HepG2 (cell line): Measurements from ENCODE around the gene ANAPC2. TPM values are rescaled to one million over a fixed set of nuclear protein-coding genes. Genes with fewer than 3 reads are reported as not detected.
A peak's percentile ranks its signal among the peaks of the same experiment; 100 is the strongest.

ENCODE experiments used
- ATAC-seq: fragments of 200-7000 bp; cut with Tn5 transposase; 3 replicates; pipeline ENCODE4 v1.9.1; 2020; ENCODE audit warnings: mild to moderate bottlenecking, moderate library complexity
- BruUV-seq: library from RNA; stranded (reverse); fragments of 400-500 nt; replicated peaks from 2 replicates; lab custom pipeline; 2021; lab: Mats Ljungman, UMichigan
- CTCF ChIA-PET: fragments of 300-600 bp; formaldehyde crosslinking; extraction: SDS; loops from one replicate; lab custom pipeline; 2021; ENCODE audit warnings: low total read pairs, inconsistent platforms, low intra/inter-chr PET ratio; lab: Yijun Ruan, JAX
- POLR2A ChIA-PET: fragments of 350-600 bp; sonication (Branson Sonifier 250); formaldehyde crosslinking; loops from one replicate; lab custom pipeline; 2020; ENCODE audit warnings: antibody characterized with exemption, inconsistent platforms; lab: Yijun Ruan, JAX
- DNase-seq: peaks from one replicate; pipeline ENCODE4 v3.0.0-alpha.2; 2015; ENCODE audit warnings: low spot score
- FAIRE-seq: peaks from 3 replicates; lab custom pipeline; 2011; peaks lifted over from hg19 to GRCh38; lab: Jason Lieb, UNC
- H2AFZ ChIP-seq: one replicate; pipeline ENCODE4 v1.6.1; 2011; ENCODE audit warnings: low read length, inconsistent platforms
- H3K27ac ChIP-seq: fragments of 300-600 bp; 3 replicates; pipeline ENCODE4 v1.8.0; 2011; ENCODE audit warnings: mixed run types, mild to moderate bottlenecking, mixed read lengths, low read length, inconsistent platforms; ENCODE audit not compliant: insufficient read depth; ENCODE audit errors: extremely low read length
- H3K27me3 ChIP-seq, 2 experiments: fragments of 200-600 bp in 1 of 2; 2 replicates in 1 of 2; 3 replicates in 1 of 2; pipeline versions ENCODE4 v1.6.0 to v1.8.0; 2011; ENCODE audit warnings: low read length in 2 of 2, mild to moderate bottlenecking in 2 of 2, moderate library complexity in 2 of 2, inconsistent platforms in 1 of 2; ENCODE audit not compliant: insufficient read depth in 2 of 2, control insufficient read depth in 1 of 2
- H3K36me3 ChIP-seq, 2 experiments: fragments of 200-600 bp in 1 of 2; replicated peaks in 1 of 2; 2 replicates in 1 of 2; 3 replicates in 1 of 2; pipeline versions ENCODE4 v1.5.1 to v1.8.0; 2011; ENCODE audit warnings: low read length in 2 of 2, inconsistent platforms in 1 of 2; ENCODE audit not compliant: insufficient read depth in 2 of 2, control insufficient read depth in 1 of 2
- H3K4me1 ChIP-seq: 2 replicates; pipeline ENCODE4 v1.5.1; 2012; ENCODE audit warnings: low read length, inconsistent platforms; ENCODE audit not compliant: insufficient read depth
- H3K4me2 ChIP-seq: 2 replicates; pipeline ENCODE4 v1.6.0; 2011; ENCODE audit warnings: low read depth, low read length, inconsistent platforms
- H3K4me3 ChIP-seq, 3 experiments: fragments of 200-600 bp in 1 of 3; sonication (generic), shearing (Covaris generic) in 1 of 3; replicated peaks in 1 of 3; 2 replicates each; pipeline ENCODE4 v1.5.1; 2011 to 2016; ENCODE audit warnings: low read length in 3 of 3, inconsistent platforms in 2 of 3, low read depth in 2 of 3, mild to moderate bottlenecking in 2 of 3, control low read depth in 1 of 3, mixed read lengths in 1 of 3; ENCODE audit not compliant: insufficient read depth in 1 of 3
- H3K79me2 ChIP-seq: one replicate; pipeline ENCODE4 v1.6.1; 2011; ENCODE audit warnings: low read length, inconsistent platforms; ENCODE audit not compliant: insufficient read depth
- H3K9ac ChIP-seq: 2 replicates; pipeline ENCODE4 v1.6.0; 2011; ENCODE audit warnings: mild to moderate bottlenecking, low read depth, low read length, inconsistent platforms; ENCODE audit not compliant: insufficient read depth
- H3K9me3 ChIP-seq: 2 replicates; pipeline ENCODE4 v1.5.1; 2012; ENCODE audit warnings: mild to moderate bottlenecking, low read length
- H4K20me1 ChIP-seq: 2 replicates; pipeline ENCODE4 v1.6.0; 2011; ENCODE audit warnings: inconsistent platforms, mild to moderate bottlenecking, low read length, moderate library complexity; ENCODE audit not compliant: insufficient read depth
- FOXK2 ChIP-seq: fragments of 450-650 bp; IDR thresholded peaks from 2 replicates; pipeline ENCODE4 v1.6.1; 2016
- GATAD1 ChIP-seq: IDR thresholded peaks from 2 replicates; pipeline ENCODE4 v1.6.1; 2016; ENCODE audit warnings: missing genetic modification reagents, missing compliant biosample characterization
- KDM5B ChIP-seq: sonication (generic); formaldehyde crosslinking; IDR thresholded peaks from 2 replicates; pipeline ENCODE4 v1.4.0; 2020; ENCODE audit warnings: missing genetic modification reagents, mild to moderate bottlenecking, borderline replicate concordance
- KLF15 ChIP-seq: sonication (generic); formaldehyde crosslinking; IDR thresholded peaks from 2 replicates; pipeline ENCODE4 v1.8.1; 2023; ENCODE audit warnings: borderline replicate concordance, mild to moderate bottlenecking, inconsistent platforms, missing genetic modification reagents, mixed read lengths
- KMT2B ChIP-seq: IDR thresholded peaks from 2 replicates; pipeline ENCODE4 v1.6.1; 2016; ENCODE audit warnings: missing genetic modification reagents, missing compliant biosample characterization
- MBD4 ChIP-seq: IDR thresholded peaks from 2 replicates; pipeline ENCODE4 v1.6.1; 2012; ENCODE audit warnings: low read length, inconsistent platforms, borderline replicate concordance
- MTA1 ChIP-seq: sonication (generic); formaldehyde crosslinking; IDR thresholded peaks from 2 replicates; pipeline ENCODE4 v1.4.0; 2020; ENCODE audit warnings: missing genetic modification reagents, mild to moderate bottlenecking, borderline replicate concordance
- ZBTB20 ChIP-seq: sonication (generic); formaldehyde crosslinking; IDR thresholded peaks from 2 replicates; pipeline ENCODE4 v1.8.1; 2023; ENCODE audit warnings: missing genetic modification reagents, low read depth, mild to moderate bottlenecking, borderline replicate concordance
- ZFP90 ChIP-seq: sonication (generic); formaldehyde crosslinking; IDR thresholded peaks from 2 replicates; pipeline ENCODE4 v1.8.0; 2022; ENCODE audit warnings: missing genetic modification reagents, mild to moderate bottlenecking, inconsistent platforms, borderline replicate concordance
- ZNF431 ChIP-seq: sonication (generic); formaldehyde crosslinking; IDR thresholded peaks from 2 replicates; pipeline ENCODE4 v1.9.0; 2022; ENCODE audit warnings: missing genetic modification reagents, low read depth, mild to moderate bottlenecking, borderline replicate concordance
- ZNF441 ChIP-seq: sonication (generic); formaldehyde crosslinking; IDR thresholded peaks from 2 replicates; pipeline ENCODE4 v1.7.0; 2021; ENCODE audit warnings: missing genetic modification reagents, borderline replicate concordance
- ZNF670 ChIP-seq: sonication (generic); formaldehyde crosslinking; IDR thresholded peaks from 2 replicates; pipeline ENCODE4 v1.8.0; 2022; ENCODE audit warnings: mild to moderate bottlenecking, missing genetic modification reagents, borderline replicate concordance
- ZSCAN22 ChIP-seq: sonication (generic); formaldehyde crosslinking; IDR thresholded peaks from 2 replicates; pipeline ENCODE4 v1.4.0; 2020; ENCODE audit warnings: mild to moderate bottlenecking, missing genetic modification reagents
- WGBS: methylation state at CpG from one replicate; pipeline ENCODE4 v1.1.6; 2017; ENCODE audit warnings: low lambda C conversion rate; 5-methylcytosine and 5-hydroxymethylcytosine counted together
- in situ Hi-C: cut with HindIII; loops from 2 replicates; pipeline ENCODE4 v1.10.0; 2017; ENCODE audit warnings: low pct_unique_long_range_greater_than_20kb; ENCODE audit not compliant: extremely low pct_ligation_motif_present
- intact Hi-C: fragments of 100-400 bp; cut with micrococcal nuclease; formaldehyde crosslinking; loops from one replicate; pipeline ENCODE4 v1.10.0; 2022; ENCODE audit not compliant: unreplicated experiment
- polyA plus RNA-seq, 8 experiments: library from polyadenylated mRNA; depleted of rRNA in 3 of 8; stranded (reverse) in 7 of 8; unstranded in 1 of 8; fragments of >200 nt; fragmentation: Illumina TruSeq in 4 of 8; extraction: Trizol in 4 of 8; gene quantifications; 2 replicates each; pipeline versions ENCODE4 v1.2.1 to v1.2.3, GENCODE V29; 2011 to 2016; ENCODE audit warnings: low read depth in 4 of 8, missing spikeins in 1 of 8, mixed read lengths in 1 of 8; ENCODE audit not compliant: insufficient read depth in 1 of 8
- total RNA-seq, 5 experiments: library from RNA; depleted of rRNA; stranded (reverse); fragments of >200 nt; fragmentation: Illumina TruSeq; extraction: Trizol; gene quantifications; 2 replicates each; pipeline ENCODE4 v1.2.3, GENCODE V29; 2016; ENCODE audit warnings: low read depth in 1 of 5
- TF ChIP-seq, protein P1 (sequence below): sonication (generic); formaldehyde crosslinking; IDR thresholded peaks from 2 replicates; pipeline ENCODE4 v1.4.0; 2020; ENCODE audit warnings: mild to moderate bottlenecking, low read depth, missing genetic modification reagents
- TF ChIP-seq, protein P2 (sequence below): sonication (generic); formaldehyde crosslinking; IDR thresholded peaks from 2 replicates; pipeline ENCODE4 v1.8.0; 2022; ENCODE audit warnings: missing genetic modification reagents, low read depth, mild to moderate bottlenecking, borderline replicate concordance
- TF ChIP-seq, protein P3 (sequence below): sonication (generic); formaldehyde crosslinking; IDR thresholded peaks from 2 replicates; pipeline ENCODE4; 2020; ENCODE audit warnings: missing genetic modification reagents, mild to moderate bottlenecking, borderline replicate concordance

The ANAPC2 gene
- total and polyA plus RNA-seq, 2 of the 13 experiments (the other 11 are each of a cell fraction or from before 2014, with no cell fraction given): 12.3 to 15.4 TPM

DNA sequence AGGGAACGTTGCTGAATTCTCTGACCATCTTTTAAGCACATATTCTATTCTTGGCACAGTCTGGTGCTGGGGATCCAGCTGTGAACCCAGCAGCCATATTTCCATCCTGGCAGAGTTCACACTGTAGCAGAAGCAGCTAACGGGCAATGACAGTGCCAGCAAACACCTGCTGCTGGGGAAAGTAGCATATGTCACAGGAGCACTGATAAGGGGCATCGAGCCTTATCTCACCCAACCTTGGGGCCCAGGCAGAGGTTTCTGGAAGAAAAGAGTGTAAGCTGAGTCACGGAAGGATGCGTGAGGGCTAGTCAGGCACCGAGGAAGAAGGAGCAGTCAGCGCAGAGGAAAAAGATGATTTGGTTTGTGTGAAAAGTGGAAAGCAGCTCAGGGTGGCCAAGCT, 18.2 kb upstream of the ANAPC2 start (continued):
- TF ChIP-seq, protein P1, sequence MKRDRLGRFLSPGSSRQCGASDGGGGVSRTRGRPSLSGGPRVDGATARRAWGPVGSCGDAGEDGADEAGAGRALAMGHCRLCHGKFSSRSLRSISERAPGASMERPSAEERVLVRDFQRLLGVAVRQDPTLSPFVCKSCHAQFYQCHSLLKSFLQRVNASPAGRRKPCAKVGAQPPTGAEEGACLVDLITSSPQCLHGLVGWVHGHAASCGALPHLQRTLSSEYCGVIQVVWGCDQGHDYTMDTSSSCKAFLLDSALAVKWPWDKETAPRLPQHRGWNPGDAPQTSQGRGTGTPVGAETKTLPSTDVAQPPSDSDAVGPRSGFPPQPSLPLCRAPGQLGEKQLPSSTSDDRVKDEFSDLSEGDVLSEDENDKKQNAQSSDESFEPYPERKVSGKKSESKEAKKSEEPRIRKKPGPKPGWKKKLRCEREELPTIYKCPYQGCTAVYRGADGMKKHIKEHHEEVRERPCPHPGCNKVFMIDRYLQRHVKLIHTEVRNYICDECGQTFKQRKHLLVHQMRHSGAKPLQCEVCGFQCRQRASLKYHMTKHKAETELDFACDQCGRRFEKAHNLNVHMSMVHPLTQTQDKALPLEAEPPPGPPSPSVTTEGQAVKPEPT: no peak
- TF ChIP-seq ZNF431 (CRISPR knock-in tag) (no peak), MBD4 (no peak)
- TF ChIP-seq, protein P2, sequence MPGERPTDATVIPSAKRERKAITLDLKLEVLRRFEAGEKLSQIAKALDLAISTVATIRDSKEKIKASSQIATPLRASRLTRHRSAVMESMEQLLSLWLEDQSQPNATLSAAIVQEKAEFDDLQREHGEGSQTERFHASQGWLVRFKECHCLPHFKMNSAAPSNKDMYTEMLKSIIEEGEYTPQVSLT (CRISPR knock-in tag): no peak
- TF ChIP-seq, all 625 proteins: peak for 0

DNA sequence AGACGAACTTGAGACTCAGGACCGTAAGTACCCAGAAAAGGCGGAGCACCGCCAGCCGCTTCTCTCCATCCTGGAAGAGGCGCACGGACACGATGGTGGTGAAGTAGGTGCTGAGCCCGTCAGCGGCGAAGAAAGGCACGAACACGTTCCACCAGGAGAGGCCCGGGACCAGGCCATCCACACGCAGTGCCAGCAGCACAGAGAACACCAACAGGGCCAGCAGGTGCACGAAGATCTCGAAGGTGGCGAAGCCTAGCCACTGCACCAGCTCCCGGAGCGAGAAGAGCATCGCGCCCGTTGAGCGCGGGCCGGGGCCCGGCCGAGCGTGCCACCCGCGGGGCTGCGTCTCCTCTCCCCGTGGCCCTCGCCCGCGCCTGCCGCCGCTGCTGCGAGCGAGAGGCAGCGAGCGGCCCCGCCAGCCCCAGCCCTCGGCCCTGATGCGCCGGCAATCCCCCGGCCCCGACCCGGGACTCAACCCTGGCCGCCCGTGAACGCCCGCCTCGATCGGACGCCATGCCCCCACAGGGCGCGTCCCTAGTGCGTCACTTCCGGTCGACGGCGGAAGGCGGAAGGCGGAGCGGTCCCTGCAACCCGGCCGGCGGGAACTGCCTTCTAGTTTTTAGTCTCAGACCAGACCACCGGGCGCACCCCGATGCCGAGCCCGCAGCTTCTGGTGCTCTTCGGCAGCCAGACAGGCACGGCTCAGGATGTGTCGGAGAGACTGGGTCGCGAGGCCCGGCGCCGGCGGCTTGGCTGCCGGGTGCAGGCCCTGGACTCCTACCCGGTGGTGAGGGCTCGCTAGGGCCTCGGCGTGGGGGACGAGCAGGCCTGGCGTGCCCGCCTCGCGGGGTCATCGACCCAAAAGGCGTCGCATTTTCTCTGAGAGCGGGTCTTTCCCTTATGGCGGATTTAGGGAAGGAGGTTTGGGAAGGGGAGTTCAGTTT, 17.0 kb upstream of the ANAPC2 start, which contains the start of the genes NDOR1 and TMEM203:
Gene NDOR1, plus strand, starts transcription at position 575 of the 944 bp plus-strand sequence. Its CDS starts 78 bp downstream, at position 653.
Gene TMEM203, minus strand, starts transcription at position 523 of the 944 bp plus-strand sequence. Its CDS starts 234 bp downstream, at position 289.
- Histone ChIP-seq H2AFZ (no peak within 1 kb of the TSS), H3K9me3 (no peaks in the 10 kb centered on the region), H3K27ac (peak within 1 kb of the TSS; percentile 61), H3K9ac (peak within 1 kb of the TSS; percentile 88), H3K4me2 (peak within 1 kb of the TSS; percentile 95), H3K4me1 (peaks cover 50% of the 10 kb centered on the region), H3K79me2 (peaks cover 40% of the 10 kb centered on the region), H3K27me3 (no peaks in the 10 kb centered on the region; a peak in 1 of 5 replicates), H4K20me1 (0 out of 2 replicates have a peak, but pooled peaks cover 4% of the 10 kb centered on the region), H3K36me3 (no peaks in the 10 kb centered on the region), H3K4me3 (peak within 1 kb of the TSS; percentile 90 to 93 (median 92))
- peak; percentile 37 for ATAC-seq
- peak; percentile 75 for DNase-seq
- BruUV-seq: no TSS peak
- FAIRE-seq: no peak
- in situ Hi-C loops: no loop called here
- ChIA-PET CTCF (no interaction called here), POLR2A (interaction anchor here (1.8 to 8.8 kb wide), 3 partner anchors 16 to 17 kb away, joined by 5 to 225 read pairs (median 15); partner anchors contain the start of genes ANAPC2, CYSRT1, RNF208 and RNF224)
- WGBS: 2% methylated on average over 13 of the region's 98 CpGs
- intact Hi-C loops: loop anchor here (2.0 kb wide), 1 partner anchor 17 kb away; the partner anchor contains the start of genes ANAPC2 and SSNA1
- TF ChIP-seq ZNF441 (0 out of 2 replicates have a peak, but pooled peaks have one; percentile 33), FOXK2 (no peak), KMT2B (CRISPR knock-in tag) (peak; percentile 95), KLF15 (CRISPR knock-in tag) (no peak), KDM5B (CRISPR knock-in tag) (peak; percentile 66), ZNF670 (CRISPR knock-in tag) (peak; percentile 32; the same call in 1 of the 2 replicates), ZSCAN22 (CRISPR knock-in tag) (no peak), MTA1 (CRISPR knock-in tag) (no peak), ZBTB20 (no peak), ZFP90 (CRISPR knock-in tag) (0 out of 2 replicates have a peak, but pooled peaks have one; percentile 57), GATAD1 (peak; percentile 100)
- TF ChIP-seq, protein P3, sequence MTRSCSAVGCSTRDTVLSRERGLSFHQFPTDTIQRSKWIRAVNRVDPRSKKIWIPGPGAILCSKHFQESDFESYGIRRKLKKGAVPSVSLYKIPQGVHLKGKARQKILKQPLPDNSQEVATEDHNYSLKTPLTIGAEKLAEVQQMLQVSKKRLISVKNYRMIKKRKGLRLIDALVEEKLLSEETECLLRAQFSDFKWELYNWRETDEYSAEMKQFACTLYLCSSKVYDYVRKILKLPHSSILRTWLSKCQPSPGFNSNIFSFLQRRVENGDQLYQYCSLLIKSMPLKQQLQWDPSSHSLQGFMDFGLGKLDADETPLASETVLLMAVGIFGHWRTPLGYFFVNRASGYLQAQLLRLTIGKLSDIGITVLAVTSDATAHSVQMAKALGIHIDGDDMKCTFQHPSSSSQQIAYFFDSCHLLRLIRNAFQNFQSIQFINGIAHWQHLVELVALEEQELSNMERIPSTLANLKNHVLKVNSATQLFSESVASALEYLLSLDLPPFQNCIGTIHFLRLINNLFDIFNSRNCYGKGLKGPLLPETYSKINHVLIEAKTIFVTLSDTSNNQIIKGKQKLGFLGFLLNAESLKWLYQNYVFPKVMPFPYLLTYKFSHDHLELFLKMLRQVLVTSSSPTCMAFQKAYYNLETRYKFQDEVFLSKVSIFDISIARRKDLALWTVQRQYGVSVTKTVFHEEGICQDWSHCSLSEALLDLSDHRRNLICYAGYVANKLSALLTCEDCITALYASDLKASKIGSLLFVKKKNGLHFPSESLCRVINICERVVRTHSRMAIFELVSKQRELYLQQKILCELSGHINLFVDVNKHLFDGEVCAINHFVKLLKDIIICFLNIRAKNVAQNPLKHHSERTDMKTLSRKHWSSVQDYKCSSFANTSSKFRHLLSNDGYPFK (CRISPR knock-in tag): peak; percentile 81; the same call in 1 of the 2 replicates
